Measurements from ENCODE around the gene LHPP.
"Not testable (repeated sequence)": the region's sequence is repeated elsewhere in the genome, so short reads cannot be mapped to it uniquely, and the experiment has no call there.

Gene LHPP

GRCh38 chr10:124598196-124598595, 136.6 kb downstream of the LHPP start:
- no peak for DNase-seq

GRCh38 chr10:124598773-124599587, 137.4 kb downstream of the LHPP start:
- no peak for DNase-seq

GRCh38 chr10:124599588-124600050, 138.0 kb downstream of the LHPP start:
- no peak for DNase-seq

GRCh38 chr10:124600051-124600880, 138.6 kb downstream of the LHPP start:
- DNase-seq, result no peak

GRCh38 chr10:124601016-124601415, 139.4 kb downstream of the LHPP start:
- no peak for DNase-seq

GRCh38 chr10:124601431-124602120, 140.0 kb downstream of the LHPP start:
- DNase-seq, result no peak

GRCh38 chr10:124602121-124602561, 140.5 kb downstream of the LHPP start:
- no peak for DNase-seq

GRCh38 chr10:124602646-124603365, 141.2 kb downstream of the LHPP start:
- no peak for DNase-seq

GRCh38 chr10:124603376-124604213, 142.0 kb downstream of the LHPP start:
- DNase-seq, result no peak

- DNase-seq, result no peak
These were observed 142.8 kb downstream of the LHPP start for GRCh38 chr10:124604214-124605000.

GRCh38 chr10:124605001-124605370, 143.4 kb downstream of the LHPP start:
- no peak for DNase-seq

- no peak for DNase-seq
These were observed 143.8 kb downstream of the LHPP start for GRCh38 chr10:124605481-124605855.

GRCh38 chr10:124605856-124606812, 144.5 kb downstream of the LHPP start:
- no peak for DNase-seq

- DNase-seq, result no peak
These were observed 145.2 kb downstream of the LHPP start for GRCh38 chr10:124606822-124607221.

- no peak for DNase-seq
These were observed 146.1 kb downstream of the LHPP start for GRCh38 chr10:124607693-124608092.

GRCh38 chr10:124608093-124608721, 146.6 kb downstream of the LHPP start:
- DNase-seq, result no peak

GRCh38 chr10:124609698-124610097, 148.1 kb downstream of the LHPP start:
- DNase-seq, result no peak

GRCh38 chr10:124610186-124610585, 148.6 kb downstream of the LHPP start:
- not testable (repeated sequence) for DNase-seq

GRCh38 chr10:124610851-124611250, 149.2 kb downstream of the LHPP start:
- DNase-seq, result not testable (repeated sequence)

All from suppressor macrophage treated with lipopolysaccharide for 4 hours (primary cell).